Umbilical cord (tissue), 2 donors: ENCODE results near the gene CILP. TPM values are rescaled to one million over a fixed set of nuclear protein-coding genes. Genes with fewer than 3 reads are reported as not detected.

ENCODE experiments used
- DNase-seq: peaks from one replicate; pipeline ENCODE4 v3.0.0-alpha.2; 2015; ENCODE audit warnings: low spot score
- total RNA-seq: library from RNA; depleted of rRNA; stranded (reverse); fragments of >200 nt; gene quantifications from one replicate; pipeline ENCODE4 v1.2.3, GENCODE V29; 2014; ENCODE audit warnings: low replicate concordance; ENCODE audit not compliant: insufficient read depth

The CILP gene
- total RNA-seq, 1 donor from 2014 or later, result 70.3 TPM

DNA sequence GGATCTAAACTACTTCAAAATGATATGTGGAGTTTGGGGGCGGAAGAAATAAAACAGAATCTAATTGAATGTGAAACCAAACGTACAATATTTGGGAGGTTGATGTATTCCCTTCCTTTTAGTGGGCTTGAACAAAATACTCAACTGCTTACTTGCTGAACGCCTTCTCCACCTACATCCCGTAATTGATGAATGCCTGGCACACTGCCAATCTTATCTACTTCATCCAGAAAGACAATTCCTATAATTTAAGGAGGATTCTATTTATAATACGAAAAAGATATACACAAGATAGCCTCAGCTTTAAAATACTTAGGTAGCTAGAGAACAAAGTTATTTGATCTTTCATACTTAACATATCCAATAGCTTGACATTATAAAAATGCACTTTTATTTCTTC is 54.6 kb downstream of the CILP start:
- DNase-seq, result no peak

DNA sequence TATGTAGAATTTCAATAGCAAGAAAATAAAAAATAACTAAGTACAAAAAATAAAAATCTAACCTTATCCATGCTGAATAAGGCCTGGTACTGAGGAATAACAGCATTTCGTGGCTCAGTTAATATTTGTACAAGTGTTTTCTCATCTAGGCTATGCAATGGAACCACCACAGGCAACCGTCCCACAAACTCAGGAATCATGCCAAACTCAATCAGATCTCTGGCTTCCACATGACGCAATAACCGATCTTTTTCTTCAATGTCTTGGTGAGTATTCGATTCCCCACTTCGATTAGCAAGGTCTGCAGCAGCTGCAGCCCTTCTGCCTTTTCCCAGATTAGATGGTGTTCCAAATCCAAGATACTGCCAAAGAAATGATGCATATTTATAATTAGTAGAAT is 56.6 kb downstream of the CILP start:
- DNase-seq, result no peak

DNA sequence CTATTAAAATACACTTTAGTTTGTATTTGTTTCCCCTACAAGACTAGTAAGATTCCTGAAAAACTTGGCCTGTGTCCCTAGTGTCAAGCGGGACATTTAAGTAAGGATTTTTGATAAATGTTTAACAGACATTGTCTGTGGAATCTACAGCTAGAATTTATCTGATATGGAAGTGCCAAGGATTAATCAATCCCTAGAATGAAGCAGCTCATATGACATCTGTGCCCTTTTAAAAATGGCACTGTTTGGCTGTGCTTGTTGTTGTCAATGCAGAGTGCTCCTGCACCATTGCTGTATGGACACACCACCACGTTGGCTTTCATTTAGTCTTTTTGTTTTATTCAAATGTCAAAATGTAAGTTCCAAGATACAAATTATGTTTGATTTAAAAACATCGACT is 63.4 kb downstream of the CILP start:
- DNase-seq, result no peak

DNA sequence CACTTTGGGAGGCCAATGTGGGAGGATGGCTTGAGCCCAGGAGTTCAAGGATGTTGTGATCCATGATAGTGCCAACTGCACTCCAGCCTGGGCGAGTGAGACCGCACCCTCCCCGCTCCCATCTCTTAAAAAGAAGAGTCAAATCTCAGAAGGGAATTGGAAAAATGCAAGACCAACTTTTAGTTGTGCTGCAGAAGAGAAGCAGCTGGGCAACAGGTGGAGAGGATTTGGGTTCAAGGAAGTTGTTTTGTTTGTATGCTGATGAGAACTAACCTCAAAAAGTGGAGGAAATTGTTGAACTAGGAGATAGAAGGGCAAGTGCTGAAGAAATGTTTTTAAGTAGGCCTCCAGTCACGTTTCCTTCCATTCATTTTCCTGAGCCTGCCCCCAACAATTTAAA is 64.8 kb downstream of the CILP start:
- no peak for DNase-seq

Other genes with a start within 250 kb of the CILP start
- gene SPG21, start 221.6 kb downstream of the CILP start, total RNA-seq, result 49.1 TPM
- gene MTFMT, start 181.8 kb downstream of the CILP start, total RNA-seq, result 42.9 TPM
- not detected for gene SLC51B, start 166.1 kb downstream of the CILP start, total RNA-seq
- 107 TPM for gene RASL12, start 143.5 kb downstream of the CILP start, total RNA-seq
- gene KBTBD13, start 134.7 kb downstream of the CILP start, total RNA-seq, result not detected
- gene UBAP1L, start 96.3 kb downstream of the CILP start, total RNA-seq, result 2.2 TPM
- 11.6 TPM for gene PDCD7, start 77.7 kb downstream of the CILP start, total RNA-seq
- 48.4 TPM for gene CLPX, start 26.1 kb downstream of the CILP start, total RNA-seq
- 3.4 TPM for gene PARP16, start 75.4 kb upstream of the CILP start, total RNA-seq
- not detected for gene RNU5A-1, start 84.6 kb upstream of the CILP start, total RNA-seq
- gene RNU5B-1, start 93.2 kb upstream of the CILP start, total RNA-seq, result not detected
- gene IGDCC3, start 166.5 kb upstream of the CILP start, total RNA-seq, result 2.6 TPM
- 37.3 TPM for gene IGDCC4, start 211.5 kb upstream of the CILP start, total RNA-seq